CD14-positive monocyte (primary cell): Measurements from ENCODE around the gene EVX1. TPM values are rescaled to one million over a fixed set of nuclear protein-coding genes. Genes with fewer than 3 reads are reported as not detected.

Source experiments
- DNase-seq, 3 donors: peaks; one replicate each; pipeline ENCODE4 v3.0.0-alpha.2; 2011 to 2022
- H2AFZ ChIP-seq: 2 replicates; pipeline ENCODE4 v1.6.0; 2012; ENCODE audit warnings: mild to moderate bottlenecking, low read depth, low read length, inconsistent platforms; ENCODE audit not compliant: insufficient read depth, poor library complexity, severe bottlenecking
- H3K27ac ChIP-seq, 2 donors: 1 replicate in 1 of 2; 2 replicates in 1 of 2; pipeline ENCODE4 v1.5.1; 2012 to 2013; ENCODE audit warnings: low read length in 2 of 2, control low read depth in 1 of 2, inconsistent platforms in 1 of 2, low read depth in 1 of 2, mild to moderate bottlenecking in 1 of 2
- H3K27me3 ChIP-seq, 2 donors: one replicate each; pipeline versions ENCODE4 v1.6.0 to v1.6.1; 2011 to 2013; ENCODE audit warnings: low read length in 2 of 2; ENCODE audit not compliant: control insufficient read depth in 2 of 2, insufficient read depth in 2 of 2
- H3K36me3 ChIP-seq, 2 donors: replicated peaks in 1 of 2; 1 replicate in 1 of 2; 2 replicates in 1 of 2; pipeline versions ENCODE4 v1.5.1 to v1.6.1; 2012 to 2013; ENCODE audit warnings: low read length in 2 of 2, control low read depth in 1 of 2, inconsistent platforms in 1 of 2, mild to moderate bottlenecking in 1 of 2; ENCODE audit not compliant: insufficient read depth in 2 of 2, control insufficient read depth in 1 of 2
- H3K4me1 ChIP-seq, 2 donors: 1 replicate in 1 of 2; 2 replicates in 1 of 2; pipeline versions ENCODE4 v1.5.1 to v1.6.1; 2012 to 2013; ENCODE audit warnings: low read length in 2 of 2, control low read depth in 1 of 2, inconsistent platforms in 1 of 2, mild to moderate bottlenecking in 1 of 2, moderate library complexity in 1 of 2; ENCODE audit not compliant: insufficient read depth in 2 of 2, control insufficient read depth in 1 of 2
- H3K4me2 ChIP-seq: replicated peaks from 2 replicates; pipeline ENCODE3; 2012; ENCODE audit warnings: low read length, moderate library complexity, mild to moderate bottlenecking; ENCODE audit not compliant: poor library complexity, severe bottlenecking; ENCODE audit errors: extremely low read depth
- H3K4me3 ChIP-seq, 3 experiments: fragments of 200-600 bp in 1 of 3; sonication (generic) in 1 of 3; replicated peaks in 1 of 3; 1 replicate in 2 of 3; 2 replicates in 1 of 3; pipeline ENCODE4 v1.5.1; 2011 to 2013; ENCODE audit warnings: low read length in 3 of 3, mild to moderate bottlenecking in 3 of 3, control low read depth in 2 of 3, low read depth in 2 of 3, inconsistent platforms in 1 of 3, moderate library complexity in 1 of 3
- H3K79me2 ChIP-seq: 2 replicates; pipeline ENCODE4 v1.6.0; 2012; ENCODE audit warnings: mild to moderate bottlenecking, control low read depth, inconsistent platforms, low read length, moderate library complexity; ENCODE audit not compliant: insufficient read depth
- H3K9ac ChIP-seq: 2 replicates; pipeline ENCODE4 v1.6.0; 2017; ENCODE audit warnings: low read length, mild to moderate bottlenecking; ENCODE audit not compliant: insufficient read depth, poor library complexity, severe bottlenecking
- H3K9me3 ChIP-seq, 2 donors: replicated peaks in 1 of 2; 1 replicate in 1 of 2; 2 replicates in 1 of 2; pipeline versions ENCODE4 v1.5.1 to v1.6.1; 2012 to 2013; ENCODE audit warnings: low read length in 2 of 2, control low read depth in 1 of 2; ENCODE audit not compliant: control insufficient read depth in 1 of 2, insufficient read depth in 1 of 2
- H4K20me1 ChIP-seq: 2 replicates; pipeline ENCODE4 v1.6.0; 2012; ENCODE audit warnings: mild to moderate bottlenecking, low read length, control low read depth, moderate library complexity; ENCODE audit not compliant: insufficient read depth
- H3K27ac Mint-ChIP-seq, 7 donors: one replicate each; pipeline ENCODE4 v1.8.0; 2020; ENCODE audit warnings: mild to moderate bottlenecking in 7 of 7, mixed read lengths in 7 of 7, moderate library complexity in 6 of 7, inconsistent platforms in 2 of 7
- H3K27me3 Mint-ChIP-seq, 3 donors: one replicate each; pipeline ENCODE4 v1.8.0; 2021 to 2022; ENCODE audit warnings: low read depth in 3 of 3, mild to moderate bottlenecking in 3 of 3, mixed read lengths in 3 of 3, moderate library complexity in 3 of 3, inconsistent platforms in 1 of 3
- H3K36me3 Mint-ChIP-seq, 2 donors: one replicate each; pipeline ENCODE4 v1.8.0; 2020; ENCODE audit warnings: mixed read lengths in 2 of 2, inconsistent platforms in 1 of 2, mild to moderate bottlenecking in 1 of 2
- H3K4me1 Mint-ChIP-seq: one replicate; pipeline ENCODE4 v1.8.0; 2020; ENCODE audit warnings: mild to moderate bottlenecking, mixed read lengths
- H3K4me3 Mint-ChIP-seq, 2 donors: one replicate each; pipeline ENCODE4 v1.8.0; 2020; ENCODE audit warnings: mild to moderate bottlenecking in 2 of 2, mixed read lengths in 2 of 2, moderate library complexity in 1 of 2
- H3K9me3 Mint-ChIP-seq, 7 donors: one replicate each; pipeline ENCODE4 v1.8.0; 2020 to 2022; ENCODE audit warnings: mixed read lengths in 7 of 7, mild to moderate bottlenecking in 6 of 7, moderate library complexity in 6 of 7, inconsistent platforms in 2 of 7
- CTCF ChIP-seq: fragments of 200-600 bp; IDR thresholded peaks from one replicate; pipeline ENCODE4 v1.8.0; 2022; ENCODE audit warnings: antibody characterized with exemption, mild to moderate bottlenecking
- WGBS: methylation state at CpG from one replicate; pipeline ENCODE4 v1.1.5; 2013; ENCODE audit warnings: missing lambda C conversion rate; ENCODE audit not compliant: insufficient coverage; 5-methylcytosine and 5-hydroxymethylcytosine counted together
- intact Hi-C, 2 donors: fragments of 100-400 bp; cut with micrococcal nuclease; formaldehyde crosslinking; loops; one replicate each; pipeline versions ENCODE4 v1.15.0 to v1.15.1; 2023
- polyA plus RNA-seq, 3 donors: library from polyadenylated mRNA; depleted of rRNA in 1 of 3; unstranded in 2 of 3; stranded (reverse) in 1 of 3; fragments of 300-500 nt in 2 of 3; fragments of >200 nt in 1 of 3; fragmentation: Illumina TruSeq in 2 of 3; gene quantifications; 1 replicate in 2 of 3; 2 replicates in 1 of 3; pipeline ENCODE4 v1.2.3, GENCODE V29; 2012 to 2021

Gene EVX1
- polyA plus RNA-seq, 3 donors: not detected

- Mint-ChIP-seq H3K27me3 (peaks cover 90 to 96% (median 91%) of the 10 kb centered on the region in 3 donors), H3K4me3 (peak overlapping the region in 1 of 2 donors; percentile 76), H3K4me1 (peaks cover 5% of the 10 kb centered on the region), H3K36me3 (peaks cover 0 to 4% of the 10 kb centered on the region in 2 donors), H3K27ac (peak overlapping the region in 1 of 7 donors; percentile 44), H3K9me3 (peaks cover 0 to 9% (median 3%) of the 10 kb centered on the region in 7 donors)
- WGBS: 74% methylated on average over 3 of the region's 4 CpGs
- Histone ChIP-seq H3K27me3 (peaks cover 89 to 98% of the 10 kb centered on the region in 2 donors), H3K79me2 (no peaks in the 10 kb centered on the region), H2AFZ (no peak overlapping the region), H4K20me1 (no peaks in the 10 kb centered on the region), H3K4me3 (no peak overlapping the region), H3K27ac (no peak overlapping the region), H3K9ac (no peak overlapping the region), H3K4me2 (no peak overlapping the region), H3K4me1 (peaks cover 3 to 7% of the 10 kb centered on the region in 2 donors), H3K9me3 (peaks cover 0 to 14% of the 10 kb centered on the region in 2 donors), H3K36me3 (no peaks in the 10 kb centered on the region)
- intact Hi-C loops: loop anchor here in 1 of 2 donors (10.0 kb wide), 1 partner anchor 705 kb away; no protein-coding TSS in a partner anchor
- DNase-seq: no peak
- TF ChIP-seq CTCF: no peak
Observed at GRCh38 chr7:27219821-27220220, 22.8 kb upstream of the EVX1 start.

DNA sequence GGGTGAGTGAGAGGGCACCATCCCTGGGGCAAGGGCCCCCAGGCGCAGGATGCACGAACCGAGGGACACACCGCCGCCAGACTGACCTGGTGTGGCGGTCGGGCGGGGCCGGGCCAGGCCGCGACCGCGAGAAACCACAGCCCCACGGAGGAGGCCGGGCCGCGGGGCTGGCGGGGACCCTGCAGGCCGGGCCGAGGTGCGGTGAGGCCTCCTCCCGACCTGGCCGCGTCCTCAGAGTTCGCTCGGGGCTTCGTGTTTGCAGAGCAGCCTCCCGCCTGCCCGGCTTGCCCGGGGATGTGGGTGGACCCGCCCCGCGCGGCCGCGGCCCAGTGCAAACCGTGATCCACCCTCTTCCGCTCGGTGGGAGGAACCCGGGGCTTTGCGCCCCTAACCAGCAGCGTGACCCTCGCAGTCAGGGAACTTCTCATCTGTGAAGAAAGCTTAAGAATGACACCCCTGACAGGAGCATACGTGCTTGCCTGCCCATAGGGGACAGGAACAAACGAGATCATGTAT, 22.1 kb upstream of the EVX1 start:
- DNase-seq: no peak
- Histone ChIP-seq H3K27me3 (peaks cover 89 to 98% of the 10 kb centered on the region in 2 donors), H3K36me3 (no peaks in the 10 kb centered on the region), H3K9ac (no peak overlapping the region), H3K27ac (no peak overlapping the region), H3K4me3 (no peak overlapping the region), H2AFZ (peak overlapping the region; percentile 43), H3K9me3 (peaks cover 0 to 20% of the 10 kb centered on the region in 2 donors), H4K20me1 (no peaks in the 10 kb centered on the region), H3K79me2 (no peaks in the 10 kb centered on the region), H3K4me1 (peaks cover 3 to 7% of the 10 kb centered on the region in 2 donors), H3K4me2 (peak overlapping the region; percentile 33)
- Mint-ChIP-seq H3K4me3 (peak overlapping the region in 1 of 2 donors; percentile 76), H3K36me3 (peaks cover 0 to 6% of the 10 kb centered on the region in 2 donors), H3K4me1 (peaks cover 6% of the 10 kb centered on the region), H3K9me3 (peaks cover 0 to 9% (median 3%) of the 10 kb centered on the region in 7 donors), H3K27me3 (peaks cover 90 to 96% (median 90%) of the 10 kb centered on the region in 3 donors), H3K27ac (no peak overlapping the region)
- WGBS: 3% methylated on average over 43 of the region's 45 CpGs
- no peak for TF ChIP-seq CTCF
- intact Hi-C loops: no loop called here
